Left lung (tissue), 10 donors: ENCODE results near the gene HOXC6. TPM values are rescaled to one million over a fixed set of nuclear protein-coding genes. Genes with fewer than 3 reads are reported as not detected.
A peak's percentile ranks its signal among the peaks of the same experiment; 100 is the strongest.

ENCODE experiments used
- ATAC-seq: fragments of 200-7000 bp; cut with Tn5 transposase; one replicate; pipeline ENCODE4 v1.9.1; 2020; ENCODE audit warnings: moderate library complexity
- DNase-seq, 4 donors: peaks; one replicate each; pipeline ENCODE4 v3.0.0-alpha.2; 2013 to 2020
- H3K27ac ChIP-seq, 2 donors: fragments of 200-600 bp; sonication (generic) in 1 of 2; one replicate each; pipeline versions ENCODE4 v1.5.0 to v1.8.0; 2020 to 2021
- H3K27me3 ChIP-seq, 2 donors: fragments of 200-600 bp; sonication (generic) in 1 of 2; one replicate each; pipeline versions ENCODE4 v1.5.0 to v1.8.0; 2020 to 2021
- H3K36me3 ChIP-seq, 2 donors: fragments of 200-600 bp; sonication (generic) in 1 of 2; one replicate each; pipeline versions ENCODE4 v1.5.0 to v1.8.0; 2020 to 2021
- H3K4me1 ChIP-seq, 2 donors: fragments of 200-600 bp; one replicate each; pipeline ENCODE4 v1.8.0; 2021
- H3K4me3 ChIP-seq, 2 donors: fragments of 200-600 bp; sonication (generic) in 1 of 2; one replicate each; pipeline versions ENCODE4 v1.5.0 to v1.8.0; 2020 to 2021; ENCODE audit warnings: mild to moderate bottlenecking in 1 of 2
- H3K9me3 ChIP-seq, 2 donors: fragments of 200-600 bp; sonication (generic) in 1 of 2; one replicate each; pipeline versions ENCODE4 v1.5.0 to v1.8.0; 2020 to 2021
- CTCF ChIP-seq, 2 donors: fragments of 200-600 bp; sonication (generic) in 1 of 2; IDR thresholded peaks; one replicate each; pipeline versions ENCODE4 v1.5.0 to v1.8.0; 2021; ENCODE audit warnings: antibody characterized with exemption in 2 of 2
- intact Hi-C, 2 donors: fragments of 100-400 bp; cut with DNase I; formaldehyde crosslinking; loops; one replicate each; pipeline versions ENCODE4 v1.11.2 to v1.14.2; 2022
- polyA plus RNA-seq, 6 donors: library from polyadenylated mRNA; unstranded; fragments of 120-200 nt; gene quantifications; one replicate each; pipeline ENCODE4 v1.2.1, GENCODE V29; 2013; ENCODE audit not compliant: insufficient read length in 6 of 6
- total RNA-seq, 2 donors: library from RNA; stranded (reverse); fragmentation: NEBNext Ultra II Directional; extraction: Animal tissue kit (Norgen Biotek cat#: 25700); gene quantifications; one replicate each; pipeline ENCODE4 v1.2.1, GENCODE V29; 2021
- donor health status: DM: no; HTN: yes; CAD: no.
- donor health status: DM: no; HTN: no; CAD: no.

Gene HOXC6
- total and polyA plus RNA-seq, 8 donors: 0.93 to 3.2 (median 2.1) TPM

- ATAC-seq (no peak), DNase-seq (peak in 1 of 4 donors; percentile 34)
- H3K4me1 ChIP-seq: peaks cover 17 to 33% of the 10 kb centered on the region in 2 donors
- no peak overlapping the region for H3K27ac ChIP-seq
- intact Hi-C loops: no loop called here
- no peak for TF ChIP-seq CTCF (IDR thresholded peaks at IDR 0.05)
- no peaks in the 10 kb centered on the region for H3K36me3 ChIP-seq
- H3K27me3 ChIP-seq: peaks cover 99 to 100% of the 10 kb centered on the region in 2 donors
- H3K9me3 ChIP-seq: no peaks in the 10 kb centered on the region
- no peak overlapping the region for H3K4me3 ChIP-seq
These were observed 29.9 kb upstream of the HOXC6 start for GRCh38 chr12:53998110-53998899.

- TF ChIP-seq CTCF (IDR thresholded peaks at IDR 0.05): no peak
- intact Hi-C loops: no loop called here
- no peak overlapping the region for H3K4me3 ChIP-seq
These were observed 29.4 kb upstream of the HOXC6 start for GRCh38 chr12:53998900-53999236.

DNA sequence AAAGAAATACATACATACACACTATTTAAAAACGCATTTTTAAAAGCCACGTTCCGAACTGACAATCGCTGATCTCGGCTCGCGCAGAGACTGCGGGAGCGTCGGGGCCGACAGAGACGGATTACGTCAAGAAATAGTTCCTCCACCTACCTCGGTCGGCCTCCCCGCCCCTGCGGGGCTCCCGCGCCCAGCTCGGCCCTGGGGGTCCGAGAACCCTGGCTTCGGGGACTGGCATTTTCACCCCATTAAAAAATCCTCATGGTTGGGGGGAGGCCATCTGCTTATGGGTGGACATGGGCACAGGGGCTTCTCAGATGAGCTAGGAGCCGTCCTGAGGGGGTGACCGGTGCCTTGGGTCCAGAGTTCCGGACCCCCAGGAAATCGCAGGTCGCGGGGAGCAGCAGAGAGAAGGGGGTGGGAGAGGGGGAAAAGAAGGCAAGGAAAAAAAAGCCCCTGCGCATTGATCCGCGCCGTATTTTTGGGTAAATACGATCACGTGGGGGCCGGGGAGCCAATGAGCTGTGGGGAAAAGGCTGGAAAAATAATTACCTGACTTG is 28.6 kb upstream of the HOXC6 start:
- Histone ChIP-seq H3K27me3 (peaks cover 99 to 100% of the 10 kb centered on the region in 2 donors), H3K36me3 (no peaks in the 10 kb centered on the region), H3K27ac (no peak overlapping the region), H3K4me1 (peaks cover 15 to 26% of the 10 kb centered on the region in 2 donors), H3K9me3 (no peaks in the 10 kb centered on the region), H3K4me3 (peak overlapping the region in 1 of 2 donors; percentile 17)
- DNase-seq (peak in 1 of 4 donors; percentile 51), ATAC-seq (no peak)
- no peak for TF ChIP-seq CTCF (IDR thresholded peaks at IDR 0.05)
- intact Hi-C loops: loop anchor here in 1 of 2 donors (10.0 kb wide), 1 partner anchor 195 kb away; no protein-coding TSS in a partner anchor

More at GRCh38 chr12:53998900-53999236, 29.4 kb upstream of the HOXC6 start:
- H3K36me3 ChIP-seq: no peaks in the 10 kb centered on the region
- no peaks in the 10 kb centered on the region for H3K9me3 ChIP-seq
- peaks cover 17 to 33% of the 10 kb centered on the region in 2 donors for H3K4me1 ChIP-seq
- no peak overlapping the region for H3K27ac ChIP-seq
- no peak for DNase-seq
- ATAC-seq: no peak
- H3K27me3 ChIP-seq: peaks cover 99 to 100% of the 10 kb centered on the region in 2 donors

- H3K36me3 ChIP-seq: no peaks in the 10 kb centered on the region
- intact Hi-C loops: loop anchor here in 1 of 2 donors (10.0 kb wide), 1 partner anchor 194 kb away; no protein-coding TSS in a partner anchor
- no peak for TF ChIP-seq CTCF (IDR thresholded peaks at IDR 0.05)
- ATAC-seq (peak; percentile 14), DNase-seq (no peak)
- no peaks in the 10 kb centered on the region for H3K9me3 ChIP-seq
- H3K27me3 ChIP-seq: peaks cover 99 to 100% of the 10 kb centered on the region in 2 donors
- peaks cover 8 to 18% of the 10 kb centered on the region in 2 donors for H3K4me1 ChIP-seq
- peak within 1 kb of the TSS in 1 of 2 donors; percentile 17 for H3K4me3 ChIP-seq
- H3K27ac ChIP-seq: no peak within 1 kb of the TSS
These were observed 27.8 kb upstream of the HOXC6 start, which contains the start of gene HOXC9 for GRCh38 chr12:54000116-54001114. Gene HOXC9 (plus strand): TSS chr12:54000161. CDS start chr12:54000189, 28 bp downstream.
